Stimulated activated CD4-positive, alpha-beta T cell treated with anti-CD3 and anti-CD28 coated beads, Interleukin-2, amount 100 ng/mL, for 4 hours (primary cell): ENCODE data around the gene NFIC.
"Not testable (repeated sequence)": the region's sequence is repeated elsewhere in the genome, so short reads cannot be mapped to it uniquely, and the experiment has no call there.

ENCODE experiments used
- DNase-seq: peaks from one replicate; pipeline ENCODE4 v3.0.0-alpha.2; 2020; ENCODE audit warnings: low read depth

Gene NFIC

GRCh38 chr19:3492131-3492839, 125.9 kb downstream of the NFIC start:
- no peak for DNase-seq

GRCh38 chr19:3492919-3493318, 126.5 kb downstream of the NFIC start:
- no peak for DNase-seq

- no peak for DNase-seq
Observed at GRCh38 chr19:3493651-3494050, 127.3 kb downstream of the NFIC start.

DNA sequence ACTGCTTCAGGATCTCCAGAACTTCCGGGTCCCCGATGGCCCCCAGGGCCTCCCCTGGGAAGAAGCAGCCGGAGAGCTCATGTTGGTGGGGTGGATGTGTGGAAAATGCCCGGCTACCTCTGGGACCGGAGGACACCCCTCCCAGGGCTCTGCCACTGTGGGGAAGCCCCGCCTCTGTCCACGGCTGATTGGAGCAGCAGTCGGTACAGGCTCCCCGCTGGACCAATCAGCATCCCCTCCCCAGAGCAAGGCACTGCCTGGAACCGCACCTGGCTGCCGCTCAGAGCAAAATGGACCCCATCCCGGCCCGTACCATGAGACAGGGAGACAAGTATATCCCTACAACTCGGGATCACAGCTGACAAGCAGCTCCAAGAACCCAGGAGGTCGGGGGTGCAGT, 127.7 kb downstream of the NFIC start:
- no peak for DNase-seq

GRCh38 chr19:3494559-3494958, 128.2 kb downstream of the NFIC start:
- DNase-seq: peak; percentile 63

GRCh38 chr19:3496392-3497273, 130.2 kb downstream of the NFIC start:
- no peak for DNase-seq

DNA sequence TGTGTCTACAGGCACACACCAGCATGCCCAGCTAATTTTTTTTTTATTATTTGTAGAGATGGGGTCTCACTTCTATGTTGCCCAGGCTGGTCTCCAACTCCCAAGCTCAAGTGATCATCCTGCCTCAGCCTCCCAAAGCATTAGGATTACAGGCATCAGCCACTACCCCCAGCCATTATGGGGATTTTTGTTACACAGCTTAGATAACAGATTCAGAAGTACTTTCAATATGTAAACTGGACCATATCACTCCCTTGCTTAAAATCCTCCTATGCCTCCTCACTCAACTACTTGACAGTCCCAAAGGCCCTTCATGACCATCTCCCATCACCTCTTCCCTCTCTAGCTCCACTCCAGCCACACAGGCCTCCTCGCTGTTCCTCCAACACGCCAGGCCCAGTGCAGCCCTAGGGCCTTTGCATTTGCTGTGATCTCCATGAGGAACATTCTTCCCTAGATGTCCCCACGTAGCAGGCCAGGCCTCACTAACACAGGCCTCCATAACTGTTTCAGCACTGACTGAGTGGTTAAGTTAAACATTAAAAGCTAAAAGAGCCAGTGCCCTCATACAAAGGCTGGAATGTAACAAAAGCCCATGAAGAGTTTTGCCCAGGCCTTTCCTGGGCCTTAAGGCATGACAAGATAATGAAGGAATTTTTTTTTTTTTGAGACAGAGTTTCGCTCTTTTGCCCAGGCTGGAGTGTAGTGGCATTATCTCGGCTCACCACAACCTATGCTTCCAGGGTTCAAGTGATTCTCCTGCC, 131.6 kb downstream of the NFIC start:
- no peak for DNase-seq

GRCh38 chr19:3499738-3500428, 133.5 kb downstream of the NFIC start:
- DNase-seq: no peak

DNA sequence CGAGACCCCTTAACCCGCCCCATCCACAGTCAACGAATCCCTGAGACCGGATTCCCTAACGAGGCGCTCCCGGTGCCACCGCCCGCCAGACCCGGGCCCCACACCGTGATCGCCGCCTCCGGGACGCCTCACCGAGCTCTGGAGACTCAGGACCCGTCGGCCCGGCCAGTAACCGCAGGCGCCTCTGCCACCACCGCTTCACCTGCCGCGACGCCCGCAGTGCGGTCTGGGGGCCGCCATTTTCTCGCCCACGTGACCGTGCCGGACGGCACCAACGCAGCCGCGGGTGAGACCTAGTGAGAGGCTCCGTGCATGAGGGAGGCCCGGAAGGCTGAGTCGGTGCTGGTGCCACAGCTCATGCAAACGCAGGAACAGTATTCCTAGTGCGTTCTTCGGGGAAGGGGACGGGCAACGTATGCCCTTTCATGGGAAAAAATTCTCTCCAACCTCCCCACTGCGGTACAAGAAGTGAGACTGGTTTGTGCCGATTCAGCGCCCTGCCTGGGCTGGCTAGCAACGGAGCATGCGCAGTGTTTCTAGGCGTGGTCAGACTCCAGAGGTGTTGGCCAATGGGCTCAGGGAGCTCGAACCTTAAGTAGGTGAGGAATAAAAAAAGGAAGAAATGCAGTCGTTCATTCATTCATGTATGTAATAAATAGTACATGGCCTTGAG, 134.2 kb downstream of the NFIC start, which contains the start of gene DOHH:
TSS of gene DOHH (minus strand) at position 246 of the 673 bp plus-strand sequence. CDS start 3,860 bp downstream, outside the sequence.
- DNase-seq: peak; percentile 95

- DNase-seq: no peak
Observed at GRCh38 chr19:3501780-3502179, 135.4 kb downstream of the NFIC start.

- no peak for DNase-seq
Observed at GRCh38 chr19:3503036-3503572, 136.7 kb downstream of the NFIC start.

DNA sequence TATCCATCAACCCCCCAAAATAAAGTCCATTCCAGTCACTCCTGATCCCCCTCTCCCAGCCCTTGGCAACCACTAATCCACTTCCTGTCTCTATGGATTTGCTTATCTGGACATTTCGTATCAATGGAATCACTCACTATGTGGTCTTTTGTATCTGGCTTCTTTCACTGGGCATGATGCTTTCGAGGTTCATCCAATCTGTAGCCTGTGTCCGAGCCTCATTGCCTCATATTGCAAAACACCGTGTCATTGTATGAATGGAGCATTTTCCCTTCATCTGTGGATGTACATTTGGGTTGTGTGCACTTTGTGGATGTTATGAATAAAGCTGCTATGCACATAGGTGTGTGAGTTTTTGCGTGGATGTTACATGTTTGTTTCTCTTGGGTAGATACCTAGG, 138.4 kb downstream of the NFIC start:
- DNase-seq: no peak

GRCh38 chr19:3505598-3506383, 139.4 kb downstream of the NFIC start, which contains the start of gene FZR1:
TSS of gene FZR1 (plus strand) at chr19:3506311. CDS start at chr19:3522990, 16,679 bp downstream.
- peak; percentile 99 for DNase-seq

- DNase-seq: no peak
Observed at GRCh38 chr19:3506384-3507340, 140.3 kb downstream of the NFIC start.

DNA sequence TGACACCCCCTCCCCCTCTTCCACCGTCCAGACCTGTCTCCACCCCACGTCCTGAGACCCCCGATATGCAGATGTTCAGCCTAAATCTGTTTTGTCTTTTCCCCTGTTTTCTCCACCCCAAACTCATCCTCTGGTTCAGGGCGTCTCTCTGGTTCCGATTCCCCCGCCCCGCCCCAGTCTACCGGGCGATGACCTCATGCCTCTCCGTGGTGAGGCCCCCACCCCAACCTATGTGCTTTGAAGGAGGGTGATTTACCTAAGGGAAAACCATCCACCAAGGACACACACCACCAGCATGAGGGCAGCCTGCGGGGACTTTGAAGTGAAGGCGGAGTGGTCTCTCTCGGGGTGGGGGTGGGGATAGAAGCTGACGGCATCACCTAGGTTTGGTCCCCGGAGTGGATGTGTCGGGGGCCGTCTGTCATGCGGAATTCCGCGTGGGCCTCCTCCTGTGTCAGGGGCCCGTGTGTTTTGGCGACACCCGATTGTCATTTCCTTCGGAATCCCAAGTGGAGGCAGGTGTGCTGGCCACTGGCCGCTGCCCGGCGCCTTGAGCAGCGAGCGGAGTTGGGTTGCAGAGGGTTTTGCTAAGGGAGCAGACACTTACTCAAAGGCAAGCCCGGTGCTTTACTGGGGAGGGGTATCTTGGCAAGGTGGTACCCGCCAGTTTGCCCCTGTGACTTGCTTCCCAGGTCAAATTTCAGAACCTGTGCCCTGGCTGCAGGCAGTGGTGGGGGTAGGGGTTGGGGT, 141.2 kb downstream of the NFIC start:
- DNase-seq: peak; percentile 29

GRCh38 chr19:3508121-3508661, 141.8 kb downstream of the NFIC start:
- not testable (repeated sequence) for DNase-seq

GRCh38 chr19:3508771-3509535, 142.6 kb downstream of the NFIC start:
- no peak for DNase-seq
